ENCODE data around the gene CYP51A1.

DNA sequence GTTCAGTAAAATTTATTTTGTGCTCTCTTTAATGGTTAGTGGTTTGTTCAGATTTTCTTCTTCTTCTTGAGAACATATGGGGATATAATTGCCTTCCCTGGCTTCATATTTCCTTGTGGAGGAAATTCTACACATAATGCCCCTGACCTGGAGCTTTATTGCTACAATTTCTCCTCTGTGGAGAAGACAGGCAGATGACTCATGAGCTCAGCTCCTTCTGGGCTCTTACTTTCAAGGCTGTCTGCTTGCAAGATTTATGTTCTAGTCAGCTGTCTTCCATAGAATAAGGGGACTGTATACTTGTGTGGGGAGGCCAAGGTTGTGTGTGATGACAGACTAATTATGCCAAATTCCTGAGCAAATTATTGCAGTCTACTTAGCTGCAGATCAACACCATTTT lies 43.1 kb upstream of the CYP51A1 start:
- TF ChIP-seq, protein P1, sequence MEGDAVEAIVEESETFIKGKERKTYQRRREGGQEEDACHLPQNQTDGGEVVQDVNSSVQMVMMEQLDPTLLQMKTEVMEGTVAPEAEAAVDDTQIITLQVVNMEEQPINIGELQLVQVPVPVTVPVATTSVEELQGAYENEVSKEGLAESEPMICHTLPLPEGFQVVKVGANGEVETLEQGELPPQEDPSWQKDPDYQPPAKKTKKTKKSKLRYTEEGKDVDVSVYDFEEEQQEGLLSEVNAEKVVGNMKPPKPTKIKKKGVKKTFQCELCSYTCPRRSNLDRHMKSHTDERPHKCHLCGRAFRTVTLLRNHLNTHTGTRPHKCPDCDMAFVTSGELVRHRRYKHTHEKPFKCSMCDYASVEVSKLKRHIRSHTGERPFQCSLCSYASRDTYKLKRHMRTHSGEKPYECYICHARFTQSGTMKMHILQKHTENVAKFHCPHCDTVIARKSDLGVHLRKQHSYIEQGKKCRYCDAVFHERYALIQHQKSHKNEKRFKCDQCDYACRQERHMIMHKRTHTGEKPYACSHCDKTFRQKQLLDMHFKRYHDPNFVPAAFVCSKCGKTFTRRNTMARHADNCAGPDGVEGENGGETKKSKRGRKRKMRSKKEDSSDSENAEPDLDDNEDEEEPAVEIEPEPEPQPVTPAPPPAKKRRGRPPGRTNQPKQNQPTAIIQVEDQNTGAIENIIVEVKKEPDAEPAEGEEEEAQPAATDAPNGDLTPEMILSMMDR (IDR thresholded peaks at IDR 0.05; ENCODE audit: low read depth, low read length, missing input control) = no peak
- TF ChIP-seq, protein P2, sequence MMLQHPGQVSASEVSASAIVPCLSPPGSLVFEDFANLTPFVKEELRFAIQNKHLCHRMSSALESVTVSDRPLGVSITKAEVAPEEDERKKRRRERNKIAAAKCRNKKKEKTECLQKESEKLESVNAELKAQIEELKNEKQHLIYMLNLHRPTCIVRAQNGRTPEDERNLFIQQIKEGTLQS (IDR thresholded peaks at IDR 0.05) = no peak
- TF ChIP-seq HNF4A (conservative IDR thresholded peaks at IDR 0.05) (no peak), RAD21 (IDR thresholded peaks at IDR 0.05) (no peak), SP1 (IDR thresholded peaks at IDR 0.05) (no peak), JUND (IDR thresholded peaks at IDR 0.05) (no peak), GABPA (IDR thresholded peaks at IDR 0.05 in 1 of 2, conservative IDR thresholded peaks at IDR 0.05 in 1 of 2) (no peak), REST (IDR thresholded peaks at IDR 0.05) (no peak), TAF1 (conservative IDR thresholded peaks at IDR 0.05) (no peak), YY1 (IDR thresholded peaks at IDR 0.05) (no peak)
- TF ChIP-seq, protein P3, sequence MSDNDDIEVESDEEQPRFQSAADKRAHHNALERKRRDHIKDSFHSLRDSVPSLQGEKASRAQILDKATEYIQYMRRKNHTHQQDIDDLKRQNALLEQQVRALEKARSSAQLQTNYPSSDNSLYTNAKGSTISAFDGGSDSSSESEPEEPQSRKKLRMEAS (IDR thresholded peaks at IDR 0.05) = no peak
